K562 (cell line): ENCODE data around the gene SLC5A11. TPM values are rescaled to one million over a fixed set of nuclear protein-coding genes. Genes with fewer than 3 reads are reported as not detected.

Source experiments
- ADNP ChIP-seq: fragments of 200-800 bp; sonication (Bioruptor generic); IDR thresholded peaks from 2 replicates; pipeline ENCODE4 v1.6.1; 2016; ENCODE audit warnings: missing genetic modification characterization, missing compliant biosample characterization
- ARNT ChIP-seq, 2 experiments: fragments of 450-650 bp; IDR thresholded peaks; 2 replicates each; pipeline ENCODE4 v1.6.1; 2016; ENCODE audit warnings: mild to moderate bottlenecking in 1 of 2
- ATF3 ChIP-seq, 2 experiments: fragments of 450-650 bp in 1 of 2; sonication (generic) in 1 of 2; formaldehyde crosslinking in 1 of 2; IDR thresholded peaks in 1 of 2; conservative IDR thresholded peaks in 1 of 2; 2 replicates each; pipeline versions ENCODE4 v1.6.1 to v1.8.1; 2016 to 2023; ENCODE audit warnings: mild to moderate bottlenecking in 2 of 2, moderate library complexity in 2 of 2, inconsistent platforms in 1 of 2, missing genetic modification reagents in 1 of 2
- ETV6 ChIP-seq, 3 experiments: fragments of 150-350 bp in 1 of 3; sonication (generic) in 1 of 3; formaldehyde crosslinking in 1 of 3; IDR thresholded peaks; 2 replicates each; pipeline versions ENCODE4 v1.6.1 to v1.8.0; 2014 to 2022; ENCODE audit warnings: borderline replicate concordance in 2 of 3, low read depth in 2 of 3, antibody characterized with exemption in 1 of 3, low read length in 1 of 3, mild to moderate bottlenecking in 1 of 3, missing genetic modification reagents in 1 of 3
- HSF4 ChIP-seq: fragments of 250-450 bp; sonication (Bioruptor Pico); IDR thresholded peaks from 2 replicates; pipeline ENCODE4 v2.1.2; 2022; ENCODE audit warnings: mild to moderate bottlenecking, moderate library complexity, borderline replicate concordance
- KAT7 ChIP-seq: sonication (generic); formaldehyde crosslinking; IDR thresholded peaks from 2 replicates; pipeline ENCODE4 v1.8.0; 2022; ENCODE audit warnings: missing genetic modification reagents, mild to moderate bottlenecking, borderline replicate concordance
- KHSRP ChIP-seq: fragments of 450-650 bp; IDR thresholded peaks from 2 replicates; pipeline ENCODE4 v1.6.1; 2017
- MAFK ChIP-seq: IDR thresholded peaks from 2 replicates; pipeline ENCODE4 v1.6.1; 2011; ENCODE audit warnings: low read length, improper control_type of control experiment
- MAZ ChIP-seq, 2 experiments: fragments of 450-650 bp in 1 of 2; sonication (generic) in 1 of 2; formaldehyde crosslinking; IDR thresholded peaks in 1 of 2; conservative IDR thresholded peaks in 1 of 2; 2 replicates each; pipeline versions ENCODE4 v1.4.0 to v1.5.0; 2020; ENCODE audit warnings: mild to moderate bottlenecking in 1 of 2, missing genetic modification reagents in 1 of 2
- NCOA2 ChIP-seq, 2 experiments: fragments of 450-650 bp; IDR thresholded peaks; 2 replicates each; pipeline ENCODE4 v1.6.1; 2018; ENCODE audit warnings: mild to moderate bottlenecking in 2 of 2, moderate library complexity in 1 of 2; ENCODE audit not compliant: partially characterized antibody in 2 of 2
- PPARD ChIP-seq: fragments of 250-450 bp; sonication (Bioruptor Pico); IDR thresholded peaks from 2 replicates; pipeline ENCODE4 v1.8.0; 2022; ENCODE audit warnings: inconsistent platforms, mild to moderate bottlenecking, moderate library complexity
- SMAD1 ChIP-seq: fragments of 150-350 bp; IDR thresholded peaks from 2 replicates; pipeline ENCODE4 v1.6.1; 2014; ENCODE audit warnings: low read length, low read depth; ENCODE audit not compliant: partially characterized antibody
- SMAD2 ChIP-seq: fragments of 150-350 bp; IDR thresholded peaks from 2 replicates; pipeline ENCODE4 v1.6.1; 2014; ENCODE audit warnings: low read depth, mild to moderate bottlenecking, low read length
- TAL1 ChIP-seq: fragments of 450-650 bp; IDR thresholded peaks from 2 replicates; pipeline ENCODE4 v1.6.1; 2016; ENCODE audit warnings: mild to moderate bottlenecking
- TGIF2 ChIP-seq: sonication (generic); formaldehyde crosslinking; IDR thresholded peaks from 2 replicates; pipeline ENCODE4 v1.8.1; 2022; ENCODE audit warnings: mild to moderate bottlenecking, missing genetic modification reagents, moderate library complexity
- ZC3H4 ChIP-seq: sonication (generic); formaldehyde crosslinking; IDR thresholded peaks from 2 replicates; pipeline ENCODE4 v1.9.0; 2021; ENCODE audit warnings: missing genetic modification reagents, borderline replicate concordance
- ZFP36 ChIP-seq: fragments of 150-350 bp; IDR thresholded peaks from 2 replicates; pipeline ENCODE4 v1.6.1; 2018; ENCODE audit warnings: low read length, low read depth; ENCODE audit not compliant: partially characterized antibody
- ZNF175 ChIP-seq: fragments of 200-800 bp; sonication (Bioruptor generic); IDR thresholded peaks from 2 replicates; pipeline ENCODE4 v1.6.1; 2016; ENCODE audit warnings: low read depth, mild to moderate bottlenecking, missing genetic modification characterization, missing compliant biosample characterization
- ZNF655 ChIP-seq: fragments of 250-450 bp; sonication (Bioruptor Pico); IDR thresholded peaks from 2 replicates; pipeline ENCODE4 v1.5.0; 2021
- ZNF695 ChIP-seq: fragments of 450-650 bp; formaldehyde crosslinking; IDR thresholded peaks from 2 replicates; pipeline ENCODE4 v1.4.0; 2020; ENCODE audit warnings: mild to moderate bottlenecking, moderate library complexity
- polyA plus RNA-seq, 8 experiments: library from polyadenylated mRNA; depleted of rRNA in 4 of 8; stranded (reverse) in 5 of 8; unstranded in 3 of 8; fragments of >200 nt; fragmentation: Nextera tagmentation in 2 of 8; fragmentation: Illumina TruSeq in 1 of 8; extraction: Ambion mirVana in 2 of 8; extraction: Trizol in 1 of 8; gene quantifications; 2 replicates each; pipeline versions ENCODE4 v1.2.1 to v1.2.3, GENCODE V29; 2011 to 2014; ENCODE audit warnings: inconsistent platforms in 1 of 8, missing spikeins in 1 of 8
- total RNA-seq, 7 experiments: library from RNA; depleted of rRNA in 6 of 7; stranded (reverse); fragments of >200 nt in 6 of 7; fragmentation: Illumina TruSeq in 2 of 7; extraction: Trizol in 2 of 7; gene quantifications; 2 replicates each; pipeline versions ENCODE4 v1.2.1 to v1.2.3, GENCODE V29; 2011 to 2021; ENCODE audit warnings: low replicate concordance in 1 of 7
- TF ChIP-seq, protein P1 (sequence below): fragments of 250-450 bp; sonication (Bioruptor Pico); IDR thresholded peaks from 2 replicates; pipeline ENCODE4 v1.5.0; 2020; ENCODE audit warnings: mild to moderate bottlenecking, borderline replicate concordance

Gene SLC5A11
- total and polyA plus RNA-seq, 9 of the 15 experiments (the other 6 are each of a cell fraction or from before 2014, with no cell fraction given), result 0.04 to 0.25 (median 0.11) TPM; not detected in 3

DNA sequence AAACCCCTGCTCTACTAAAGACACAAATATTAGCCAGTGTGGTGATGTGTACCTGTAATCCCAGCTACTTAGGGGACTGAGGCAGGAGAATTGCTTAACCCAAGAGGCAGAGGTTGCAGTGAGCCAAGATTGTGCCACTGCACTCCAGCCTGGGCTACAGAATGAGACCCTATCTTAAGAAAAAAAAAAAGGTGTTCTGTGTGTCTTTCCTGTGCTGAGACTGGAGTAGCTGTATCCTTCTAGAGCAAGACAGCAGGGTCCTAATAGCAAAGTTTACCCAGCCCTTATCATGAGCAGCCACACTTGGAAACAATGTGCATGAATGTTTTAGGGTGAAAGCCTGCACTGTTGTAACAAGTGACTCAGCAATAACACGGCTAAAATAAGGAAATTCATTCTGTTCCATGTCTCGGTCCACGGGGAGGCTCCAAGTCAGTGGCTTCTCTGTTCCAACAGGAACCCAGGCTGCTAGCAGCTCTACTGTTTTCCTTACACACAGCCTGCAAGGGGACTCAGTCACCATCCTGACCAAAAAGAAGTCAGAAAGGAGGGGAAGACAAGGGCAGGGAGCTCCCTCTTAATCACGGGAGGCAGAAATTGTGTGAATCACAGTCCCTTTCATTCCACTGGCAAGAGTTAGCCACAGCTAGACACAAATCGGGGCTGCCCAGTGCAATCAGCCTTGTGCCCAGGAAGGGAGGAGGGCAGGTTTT lies 7.1 kb upstream of the SLC5A11 start (continued):
- TF ChIP-seq HSF4 (CRISPR knock-in tag) (no peak), MAFK (peak; percentile 97), ETV6 (IDR thresholded peaks at IDR 0.05; ENCODE audit: borderline replicate concordance in 1 of 2, low read depth in 2 of 2, low read length in 1 of 2) (no peak), ETV6 (CRISPR knock-in tag; IDR thresholded peaks at IDR 0.05; ENCODE audit: borderline replicate concordance) (no peak), NCOA2 (IDR thresholded peaks at IDR 0.05; ENCODE audit: partially characterized antibody in 2 of 2) (no peak), KAT7 (CRISPR knock-in tag) (no peak), ZC3H4 (CRISPR knock-in tag) (no peak), MAZ (CRISPR knock-in tag; conservative IDR thresholded peaks at IDR 0.05 in 1 of 2, IDR thresholded peaks at IDR 0.05 in 1 of 2) (peak in 1 of 2 experiments; percentile 30; a peak in 2 of 4 replicates), SMAD1 (peak; percentile 19), ZFP36 (no peak), ARNT (IDR thresholded peaks at IDR 0.05) (peak in 1 of 2 experiments; percentile 96; a peak in 2 of 4 replicates), ZNF695 (CRISPR knock-in tag) (no peak), PPARD (no peak), ADNP (peak; percentile 61), TAL1 (peak; percentile 94), SMAD2 (no peak), TGIF2 (no peak), ZNF175 (CRISPR knock-in tag) (no peak), ZNF655 (CRISPR knock-in tag) (no peak), KHSRP (0 out of 2 replicates have a peak, but pooled peaks have one; percentile 31), ATF3 (IDR thresholded peaks at IDR 0.05) (peak; percentile 62; the same call in 1 of the 2 replicates), ATF3 (CRISPR knock-in tag; conservative IDR thresholded peaks at IDR 0.05) (no peak)
- TF ChIP-seq, protein P1, sequence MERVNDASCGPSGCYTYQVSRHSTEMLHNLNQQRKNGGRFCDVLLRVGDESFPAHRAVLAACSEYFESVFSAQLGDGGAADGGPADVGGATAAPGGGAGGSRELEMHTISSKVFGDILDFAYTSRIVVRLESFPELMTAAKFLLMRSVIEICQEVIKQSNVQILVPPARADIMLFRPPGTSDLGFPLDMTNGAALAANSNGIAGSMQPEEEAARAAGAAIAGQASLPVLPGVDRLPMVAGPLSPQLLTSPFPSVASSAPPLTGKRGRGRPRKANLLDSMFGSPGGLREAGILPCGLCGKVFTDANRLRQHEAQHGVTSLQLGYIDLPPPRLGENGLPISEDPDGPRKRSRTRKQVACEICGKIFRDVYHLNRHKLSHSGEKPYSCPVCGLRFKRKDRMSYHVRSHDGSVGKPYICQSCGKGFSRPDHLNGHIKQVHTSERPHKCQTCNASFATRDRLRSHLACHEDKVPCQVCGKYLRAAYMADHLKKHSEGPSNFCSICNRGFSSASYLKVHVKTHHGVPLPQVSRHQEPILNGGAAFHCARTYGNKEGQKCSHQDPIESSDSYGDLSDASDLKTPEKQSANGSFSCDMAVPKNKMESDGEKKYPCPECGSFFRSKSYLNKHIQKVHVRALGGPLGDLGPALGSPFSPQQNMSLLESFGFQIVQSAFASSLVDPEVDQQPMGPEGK, result no peak
